B cell (primary cell): Measurements from ENCODE around the gene DCLK1.

Experiments
- EZH2 ChIP-seq: IDR thresholded peaks from 2 replicates; pipeline ENCODE4 v1.6.1; 2012; ENCODE audit warnings: borderline replicate concordance, low read depth, mild to moderate bottlenecking, moderate library complexity, low read length; ENCODE audit not compliant: insufficient read depth, poor library complexity, severe bottlenecking
- TF ChIP-seq, protein P1 (sequence below): fragments of 200-600 bp; IDR thresholded peaks from one replicate; pipeline ENCODE4 v1.8.0; 2022; ENCODE audit warnings: antibody characterized with exemption, mild to moderate bottlenecking

- TF ChIP-seq, protein P1, sequence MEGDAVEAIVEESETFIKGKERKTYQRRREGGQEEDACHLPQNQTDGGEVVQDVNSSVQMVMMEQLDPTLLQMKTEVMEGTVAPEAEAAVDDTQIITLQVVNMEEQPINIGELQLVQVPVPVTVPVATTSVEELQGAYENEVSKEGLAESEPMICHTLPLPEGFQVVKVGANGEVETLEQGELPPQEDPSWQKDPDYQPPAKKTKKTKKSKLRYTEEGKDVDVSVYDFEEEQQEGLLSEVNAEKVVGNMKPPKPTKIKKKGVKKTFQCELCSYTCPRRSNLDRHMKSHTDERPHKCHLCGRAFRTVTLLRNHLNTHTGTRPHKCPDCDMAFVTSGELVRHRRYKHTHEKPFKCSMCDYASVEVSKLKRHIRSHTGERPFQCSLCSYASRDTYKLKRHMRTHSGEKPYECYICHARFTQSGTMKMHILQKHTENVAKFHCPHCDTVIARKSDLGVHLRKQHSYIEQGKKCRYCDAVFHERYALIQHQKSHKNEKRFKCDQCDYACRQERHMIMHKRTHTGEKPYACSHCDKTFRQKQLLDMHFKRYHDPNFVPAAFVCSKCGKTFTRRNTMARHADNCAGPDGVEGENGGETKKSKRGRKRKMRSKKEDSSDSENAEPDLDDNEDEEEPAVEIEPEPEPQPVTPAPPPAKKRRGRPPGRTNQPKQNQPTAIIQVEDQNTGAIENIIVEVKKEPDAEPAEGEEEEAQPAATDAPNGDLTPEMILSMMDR = no peak
- TF ChIP-seq EZH2 = no peak
Observed at GRCh38 chr13:36006347-36006746, 124.8 kb downstream of the DCLK1 start.
